Naive thymus-derived CD4-positive, alpha-beta T cell (primary cell): Measurements from ENCODE around the gene LRCOL1. TPM values are rescaled to one million over a fixed set of nuclear protein-coding genes. Genes with fewer than 3 reads are reported as not detected.
A peak's percentile ranks its signal among the peaks of the same experiment; 100 is the strongest.

Experiments
- ATAC-seq: fragments of 150-1000 bp; cut with Tn5 transposase; 2 replicates; pipeline ENCODE4 v1.10.0; 2021; ENCODE audit warnings: mild to moderate bottlenecking, moderate library complexity
- CTCF ChIA-PET: fragments of 350-600 bp; sonication (Branson Sonifier 250); formaldehyde crosslinking; loops from one replicate; lab custom pipeline; 2021; ENCODE audit warnings: antibody characterized with exemption; lab: Charles Lee
- POLR2A ChIA-PET: fragments of 350-600 bp; sonication (Branson Sonifier 250); formaldehyde crosslinking; loops from one replicate; lab custom pipeline; 2021; ENCODE audit warnings: antibody characterized with exemption, inconsistent platforms; lab: Charles Lee
- DNase-seq, 9 donors: peaks; one replicate each; pipeline versions ENCODE4 v3.0.0 to v3.0.0-alpha.2; 2020 to 2022; ENCODE audit warnings: mixed read lengths in 1 of 9
- H3K27ac ChIP-seq: one replicate; pipeline ENCODE4 v1.7.0; 2013; ENCODE audit warnings: mild to moderate bottlenecking, low read depth, low read length, moderate library complexity
- H3K27me3 ChIP-seq, 2 donors: one replicate each; pipeline ENCODE4 v1.7.0; 2013; ENCODE audit warnings: low read length in 2 of 2, mild to moderate bottlenecking in 2 of 2, moderate library complexity in 2 of 2; ENCODE audit not compliant: control insufficient read depth in 2 of 2, insufficient read depth in 2 of 2
- H3K36me3 ChIP-seq, 3 experiments: 1 replicate in 2 of 3; 2 replicates in 1 of 3; pipeline ENCODE4 v1.7.0; 2013; ENCODE audit warnings: low read length in 3 of 3, mild to moderate bottlenecking in 3 of 3, moderate library complexity in 1 of 3; ENCODE audit not compliant: insufficient read depth in 3 of 3, control insufficient read depth in 2 of 3
- H3K4me1 ChIP-seq, 2 donors: one replicate each; pipeline ENCODE4 v1.7.0; 2013; ENCODE audit warnings: low read length in 2 of 2, mild to moderate bottlenecking in 2 of 2, moderate library complexity in 1 of 2; ENCODE audit not compliant: control insufficient read depth in 2 of 2, insufficient read depth in 2 of 2
- H3K4me3 ChIP-seq: 2 replicates; pipeline ENCODE4 v1.7.0; 2013; ENCODE audit warnings: mild to moderate bottlenecking, low read length
- H3K9me3 ChIP-seq, 3 experiments: 1 replicate in 2 of 3; 2 replicates in 1 of 3; pipeline ENCODE4 v1.7.0; 2013; ENCODE audit warnings: low read length in 3 of 3; ENCODE audit not compliant: control insufficient read depth in 2 of 3
- H3K27ac Mint-ChIP-seq, 9 donors: one replicate each; pipeline ENCODE4 v1.8.0; 2020 to 2022; ENCODE audit warnings: mixed read lengths in 9 of 9, mild to moderate bottlenecking in 8 of 9, moderate library complexity in 5 of 9, inconsistent platforms in 2 of 9
- H3K27me3 Mint-ChIP-seq, 5 donors: one replicate each; pipeline ENCODE4 v1.8.0; 2021 to 2022; ENCODE audit warnings: mixed read lengths in 5 of 5, mild to moderate bottlenecking in 1 of 5
- H3K36me3 Mint-ChIP-seq, 5 donors: one replicate each; pipeline ENCODE4 v1.8.0; 2020 to 2022; ENCODE audit warnings: mixed read lengths in 5 of 5, mild to moderate bottlenecking in 3 of 5, inconsistent platforms in 1 of 5
- H3K4me1 Mint-ChIP-seq, 7 donors: one replicate each; pipeline ENCODE4 v1.8.0; 2020 to 2022; ENCODE audit warnings: mixed read lengths in 7 of 7, mild to moderate bottlenecking in 3 of 7, inconsistent platforms in 1 of 7
- H3K4me3 Mint-ChIP-seq, 10 donors: one replicate each; pipeline ENCODE4 v1.8.0; 2020 to 2022; ENCODE audit warnings: mild to moderate bottlenecking in 10 of 10, mixed read lengths in 10 of 10, moderate library complexity in 6 of 10, inconsistent platforms in 2 of 10
- H3K9me3 Mint-ChIP-seq, 11 donors: one replicate each; pipeline ENCODE4 v1.8.0; 2020 to 2022; ENCODE audit warnings: mixed read lengths in 11 of 11, mild to moderate bottlenecking in 4 of 11, inconsistent platforms in 1 of 11, moderate library complexity in 1 of 11
- intact Hi-C, 2 donors: fragments of 100-400 bp; cut with micrococcal nuclease; formaldehyde crosslinking; loops; one replicate each; pipeline ENCODE4 v1.15.1; 2023
- polyA plus RNA-seq, 2 donors: library from polyadenylated mRNA; unstranded; fragments of 300-500 nt; fragmentation: Illumina TruSeq; gene quantifications; one replicate each; pipeline ENCODE4 v1.2.3, GENCODE V29; 2021
- total RNA-seq, 6 experiments: library from RNA in 5 of 6; stranded (reverse) in 5 of 6; gene quantifications; 1 replicate in 5 of 6; 2 replicates in 1 of 6; pipeline ENCODE4 v1.2.3 and lab custom pipeline; 2021 to 2026

LRCOL1 gene
- total and polyA plus RNA-seq, 7 experiments from 2014 or later, result not detected

DNA sequence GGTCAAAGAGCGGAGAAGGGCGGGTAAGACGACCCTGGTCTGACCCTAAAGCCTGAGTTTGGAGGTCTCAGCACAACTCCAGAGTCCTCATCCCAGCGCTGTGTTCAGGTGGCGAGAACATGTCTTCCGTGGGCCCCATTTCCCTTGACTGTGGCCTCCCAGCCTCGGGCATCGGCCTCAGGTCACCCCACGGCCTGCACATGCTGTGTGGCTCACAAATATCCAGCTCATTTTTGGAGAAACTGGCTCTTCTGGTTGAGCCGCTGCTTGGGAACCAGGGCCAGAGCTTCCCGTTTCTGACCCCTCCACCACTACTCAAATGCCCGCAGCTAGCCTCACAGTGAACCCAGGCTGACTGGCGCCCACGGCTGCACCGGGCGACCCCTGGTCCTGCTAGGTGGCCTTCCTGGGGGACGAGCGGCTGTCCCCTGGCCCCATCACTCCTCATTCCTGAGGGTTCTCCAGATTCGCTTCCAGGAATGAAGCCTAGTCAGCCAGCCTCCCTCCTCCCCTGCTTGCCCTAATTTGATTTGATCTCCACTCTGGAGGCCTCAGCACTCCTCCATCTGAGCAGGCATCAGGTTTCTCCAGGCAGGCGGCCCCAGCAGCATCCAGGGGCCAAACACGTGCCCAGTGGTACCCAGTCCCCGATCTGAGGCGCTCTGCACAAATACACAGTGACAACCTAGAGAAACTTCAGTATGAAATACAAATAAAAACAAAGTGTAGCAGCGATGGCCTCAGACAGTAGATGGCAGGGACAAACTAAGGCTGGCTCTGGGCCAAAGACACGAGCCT, 12.9 kb upstream of the LRCOL1 start:
- POLR2A ChIA-PET, result no interaction called here
- Histone ChIP-seq H3K4me3 (no peak overlapping the region), H3K27me3 (no peaks in the 10 kb centered on the region), H3K36me3 (peaks cover 0 to 23% (median 0%) of the 10 kb centered on the region in 3 experiments), H3K9me3 (no peaks in the 10 kb centered on the region), H3K4me1 (no peaks in the 10 kb centered on the region), H3K27ac (no peak overlapping the region)
- intact Hi-C loops, result no loop called here
- CTCF ChIA-PET, result no interaction called here
- no peak for DNase-seq
- peaks cover 0 to 5% (median under 1%) of the 10 kb centered on the region in 7 donors for H3K4me1 Mint-ChIP-seq
- no peak for ATAC-seq
- H3K27me3 Mint-ChIP-seq, result peaks cover 0 to 3% (median under 1%) of the 10 kb centered on the region in 5 donors
- peak overlapping the region in 4 of 9 donors; percentile 27 to 77 (median 32) for H3K27ac Mint-ChIP-seq
- peaks cover 0 to 6% (median 3%) of the 10 kb centered on the region in 5 donors for H3K36me3 Mint-ChIP-seq
- no peaks in the 10 kb centered on the region for H3K9me3 Mint-ChIP-seq
- no peak overlapping the region for H3K4me3 Mint-ChIP-seq

DNA sequence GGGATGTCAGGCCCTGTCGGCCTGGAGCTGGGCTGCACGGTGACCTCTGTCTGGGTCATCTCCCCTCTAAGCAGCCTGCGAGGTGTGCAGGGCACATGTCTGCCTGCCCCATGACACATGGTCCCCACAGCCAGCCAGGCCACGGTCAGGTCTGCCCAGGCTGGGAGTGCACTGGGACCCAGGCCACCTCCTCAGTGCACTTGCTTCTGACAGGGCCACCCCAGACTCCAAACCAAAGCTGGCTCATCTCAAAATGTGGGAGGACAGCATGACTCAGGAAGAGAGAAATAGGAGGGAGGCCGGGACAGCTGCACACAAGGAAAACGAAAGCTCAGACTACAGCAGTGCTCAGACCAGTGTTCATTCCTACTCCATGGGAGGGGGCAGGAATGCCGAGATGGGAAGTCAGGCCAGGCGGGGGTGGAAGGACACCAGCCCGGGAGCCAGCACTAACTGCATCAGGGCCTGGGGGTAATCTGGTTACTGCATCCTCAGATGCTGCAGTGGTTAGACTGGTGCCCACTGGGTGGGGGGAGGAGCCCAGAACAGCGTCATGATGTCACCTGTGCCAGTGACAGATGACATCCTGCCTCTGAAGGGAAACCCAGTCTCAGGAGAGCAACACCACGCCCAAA, 12.2 kb upstream of the LRCOL1 start:
- H3K36me3 ChIP-seq, result peaks cover 0 to 23% (median 0%) of the 10 kb centered on the region in 3 experiments
- POLR2A ChIA-PET, result no interaction called here
- no peak overlapping the region for H3K27ac ChIP-seq
- no peaks in the 10 kb centered on the region for H3K4me1 ChIP-seq
- CTCF ChIA-PET, result no interaction called here
- Mint-ChIP-seq H3K27me3 (peaks cover 7 to 10% (median 8%) of the 10 kb centered on the region in 5 donors), H3K4me3 (no peak overlapping the region), H3K27ac (no peak overlapping the region), H3K36me3 (peaks cover 0 to 8% (median 4%) of the 10 kb centered on the region in 5 donors), H3K4me1 (peaks cover 3 to 11% (median 8%) of the 10 kb centered on the region in 7 donors), H3K9me3 (peaks cover 0 to 5% (median 0%) of the 10 kb centered on the region in 11 donors)
- H3K9me3 ChIP-seq, result peaks cover 0 to under 1% (median 0%) of the 10 kb centered on the region in 3 experiments
- ATAC-seq, result peak; percentile 32
- intact Hi-C loops, result no loop called here
- no peak overlapping the region for H3K4me3 ChIP-seq
- peaks cover 0 to 6% of the 10 kb centered on the region in 2 donors for H3K27me3 ChIP-seq
- DNase-seq, result no peak

DNA sequence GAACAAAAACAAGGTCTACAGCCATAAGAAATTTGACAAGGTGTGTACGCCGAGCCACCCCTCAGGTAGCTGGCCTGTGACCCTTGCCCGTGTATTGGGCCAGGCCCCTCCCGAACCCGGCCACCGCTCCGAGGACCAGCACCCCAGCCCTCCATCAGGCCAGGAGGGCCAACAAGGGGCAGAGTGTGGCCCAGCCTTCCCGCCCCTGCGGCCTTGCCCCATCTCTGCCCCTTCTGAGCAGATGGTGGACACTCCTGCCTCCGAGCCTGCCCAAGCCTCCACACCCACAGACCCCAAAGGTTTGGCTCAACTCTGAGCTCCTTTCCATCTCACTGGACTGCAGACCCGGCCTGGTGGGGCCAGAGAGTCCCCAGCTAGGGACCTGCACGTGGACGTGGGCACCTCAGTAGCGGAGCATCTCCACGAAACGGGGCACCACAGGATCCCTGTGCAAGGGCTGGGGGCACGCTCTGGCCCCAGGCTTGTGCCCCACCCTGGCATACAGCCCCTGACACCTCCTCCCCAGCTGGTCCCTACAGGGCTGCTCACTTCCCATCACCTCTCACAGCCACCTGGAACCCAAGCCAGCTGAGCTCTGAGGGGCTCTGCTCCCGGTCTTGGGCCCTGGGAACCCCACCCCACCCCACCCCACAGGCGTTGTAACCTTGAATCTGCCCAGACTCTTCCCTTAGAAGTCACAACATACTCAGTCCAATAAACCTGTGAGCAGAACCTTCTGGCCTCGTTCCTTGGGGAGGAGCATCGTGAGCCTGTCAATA, 11.5 kb upstream of the LRCOL1 start:
- CTCF ChIA-PET, result no interaction called here
- peaks cover 0 to 23% (median 0%) of the 10 kb centered on the region in 3 experiments for H3K36me3 ChIP-seq
- peak overlapping the region in 1 of 9 donors; percentile 56 for H3K27ac Mint-ChIP-seq
- DNase-seq (no peak), ATAC-seq (no peak)
- H3K27ac ChIP-seq, result no peak overlapping the region
- intact Hi-C loops, result no loop called here
- no peak overlapping the region for H3K4me3 ChIP-seq
- H3K4me3 Mint-ChIP-seq, result no peak overlapping the region
- H3K27me3 ChIP-seq, result peaks cover 0 to 13% of the 10 kb centered on the region in 2 donors
- peaks cover 0 to 9% (median 4%) of the 10 kb centered on the region in 5 donors for H3K36me3 Mint-ChIP-seq
- POLR2A ChIA-PET, result no interaction called here
- peaks cover 3 to 11% (median 9%) of the 10 kb centered on the region in 7 donors for H3K4me1 Mint-ChIP-seq
- H3K9me3 ChIP-seq, result peaks cover 0 to 7% (median 3%) of the 10 kb centered on the region in 3 experiments
- no peaks in the 10 kb centered on the region for H3K4me1 ChIP-seq
- peaks cover 13 to 17% (median 13%) of the 10 kb centered on the region in 5 donors for H3K27me3 Mint-ChIP-seq
- H3K9me3 Mint-ChIP-seq, result peaks cover 0 to 12% (median 2%) of the 10 kb centered on the region in 11 donors

DNA sequence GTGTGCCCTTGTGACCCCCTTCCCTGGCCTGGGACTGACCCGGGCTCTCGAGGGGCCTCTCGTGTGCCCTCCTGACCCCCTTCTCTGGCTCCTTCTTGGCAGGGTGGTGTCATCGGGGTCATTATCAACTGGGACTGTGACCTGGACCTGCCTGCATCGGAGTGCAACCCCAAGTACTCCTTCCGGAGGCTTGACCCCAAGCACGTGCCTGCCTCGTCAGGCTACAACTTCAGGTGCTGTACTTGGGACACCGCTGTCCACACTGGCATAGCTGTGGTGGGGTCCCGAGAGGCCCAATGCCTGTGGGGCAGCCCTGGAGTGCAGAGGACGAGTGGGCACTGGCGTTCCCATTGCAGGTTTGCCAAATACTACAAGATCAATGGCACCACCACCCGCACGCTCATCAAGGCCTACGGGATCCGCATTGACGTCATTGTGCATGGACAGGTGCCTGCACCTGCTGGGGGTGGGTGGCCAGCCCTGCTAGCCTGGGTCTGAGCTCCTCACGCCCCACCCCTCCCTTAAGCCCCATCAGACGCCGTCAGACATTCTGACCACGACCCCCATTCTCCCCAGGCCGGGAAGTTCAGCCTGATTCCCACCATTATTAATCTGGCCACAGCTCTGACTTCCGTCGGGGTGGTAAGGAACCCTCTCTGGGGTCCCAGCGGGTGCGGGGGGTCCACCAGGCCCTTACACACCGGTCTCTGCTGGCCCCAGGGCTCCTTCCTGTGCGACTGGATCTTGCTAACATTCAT, 10.7 kb upstream of the LRCOL1 start:
- Mint-ChIP-seq H3K4me3 (peak overlapping the region in 1 of 10 donors; percentile 4), H3K36me3 (peaks cover 0 to 10% (median 4%) of the 10 kb centered on the region in 5 donors), H3K27me3 (peaks cover 13 to 22% (median 14%) of the 10 kb centered on the region in 5 donors), H3K4me1 (peaks cover 3 to 11% (median 9%) of the 10 kb centered on the region in 7 donors), H3K9me3 (peaks cover 0 to 16% (median 4%) of the 10 kb centered on the region in 11 donors), H3K27ac (no peak overlapping the region)
- peaks cover 0 to 23% (median 0%) of the 10 kb centered on the region in 3 experiments for H3K36me3 ChIP-seq
- H3K9me3 ChIP-seq, result peaks cover 0 to 15% (median 8%) of the 10 kb centered on the region in 3 experiments
- no peak overlapping the region for H3K4me3 ChIP-seq
- DNase-seq (no peak), ATAC-seq (no peak)
- H3K27ac ChIP-seq, result no peak overlapping the region
- POLR2A ChIA-PET, result no interaction called here
- CTCF ChIA-PET, result no interaction called here
- no peaks in the 10 kb centered on the region for H3K4me1 ChIP-seq
- peaks cover 0 to 14% of the 10 kb centered on the region in 2 donors for H3K27me3 ChIP-seq
- intact Hi-C loops, result no loop called here

DNA sequence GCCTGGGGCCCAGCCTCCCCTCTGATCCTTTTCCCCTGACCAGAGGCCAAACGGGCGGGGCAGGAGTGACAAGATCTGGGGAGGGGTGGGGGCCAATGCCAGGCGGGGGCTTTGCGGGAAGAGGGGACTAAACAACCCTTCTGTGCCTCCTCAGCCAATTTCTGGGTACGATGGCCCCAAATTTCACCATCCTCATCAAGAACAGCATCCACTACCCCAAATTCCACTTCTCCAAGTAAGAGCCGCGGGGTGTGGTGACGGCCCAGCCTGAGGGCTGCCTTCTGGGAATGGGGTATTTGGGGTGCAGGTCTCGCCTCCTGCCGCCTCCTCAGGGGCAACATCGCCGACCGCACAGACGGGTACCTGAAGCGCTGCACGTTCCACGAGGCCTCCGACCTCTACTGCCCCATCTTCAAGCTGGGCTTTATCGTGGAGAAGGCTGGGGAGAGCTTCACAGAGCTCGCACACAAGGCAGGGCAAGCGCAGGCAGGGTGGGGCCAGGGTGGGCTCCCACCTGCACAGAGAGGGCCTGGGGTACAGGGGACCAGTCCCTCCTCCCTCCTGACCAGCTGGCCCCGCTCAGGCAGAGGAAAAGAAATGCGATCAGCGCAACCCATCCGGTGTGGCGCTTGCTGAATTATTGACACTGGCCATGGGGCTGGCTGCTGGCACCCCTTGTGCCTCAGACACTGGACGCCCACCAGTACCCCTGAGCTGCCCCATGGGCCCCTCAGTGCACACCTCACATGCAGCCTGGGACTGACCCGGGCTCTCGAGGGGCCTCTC, 9.9 kb upstream of the LRCOL1 start:
- ATAC-seq (no peak), DNase-seq (no peak)
- Mint-ChIP-seq H3K27ac (no peak overlapping the region), H3K4me3 (peak overlapping the region in 1 of 10 donors; percentile 4), H3K9me3 (peaks cover 0 to 19% (median 4%) of the 10 kb centered on the region in 11 donors), H3K36me3 (peaks cover 0 to 10% (median 3%) of the 10 kb centered on the region in 5 donors), H3K27me3 (peaks cover 19 to 26% (median 20%) of the 10 kb centered on the region in 5 donors), H3K4me1 (peaks cover 3 to 13% (median 9%) of the 10 kb centered on the region in 7 donors)
- H3K36me3 ChIP-seq, result peaks cover 0 to 15% (median 0%) of the 10 kb centered on the region in 3 experiments
- H3K27me3 ChIP-seq, result peaks cover 4 to 19% of the 10 kb centered on the region in 2 donors
- peaks cover 0 to under 1% of the 10 kb centered on the region in 2 donors for H3K4me1 ChIP-seq
- peaks cover 0 to 18% (median 8%) of the 10 kb centered on the region in 3 experiments for H3K9me3 ChIP-seq
- no peak overlapping the region for H3K4me3 ChIP-seq
- CTCF ChIA-PET, result interaction anchor here (0.6 kb wide), 1 partner anchor 95 kb away, joined by 3 read pairs; no protein-coding TSS in a partner anchor
- POLR2A ChIA-PET, result no interaction called here
- intact Hi-C loops, result no loop called here
- H3K27ac ChIP-seq, result no peak overlapping the region
